Stimulated activated CD8-positive, alpha-beta memory T cell treated with anti-CD3 and anti-CD28 coated beads, Interleukin-2, amount 100 ng/mL, for 1 hour (primary cell): ENCODE data around the gene USP24.
"Not testable (repeated sequence)": the region's sequence is repeated elsewhere in the genome, so short reads cannot be mapped to it uniquely, and the experiment has no call there.

ENCODE experiments used
- DNase-seq, 2 donors: peaks; one replicate each; pipeline ENCODE4 v3.0.0-alpha.2; 2020; ENCODE audit warnings: low read depth in 2 of 2

USP24 gene

DNA sequence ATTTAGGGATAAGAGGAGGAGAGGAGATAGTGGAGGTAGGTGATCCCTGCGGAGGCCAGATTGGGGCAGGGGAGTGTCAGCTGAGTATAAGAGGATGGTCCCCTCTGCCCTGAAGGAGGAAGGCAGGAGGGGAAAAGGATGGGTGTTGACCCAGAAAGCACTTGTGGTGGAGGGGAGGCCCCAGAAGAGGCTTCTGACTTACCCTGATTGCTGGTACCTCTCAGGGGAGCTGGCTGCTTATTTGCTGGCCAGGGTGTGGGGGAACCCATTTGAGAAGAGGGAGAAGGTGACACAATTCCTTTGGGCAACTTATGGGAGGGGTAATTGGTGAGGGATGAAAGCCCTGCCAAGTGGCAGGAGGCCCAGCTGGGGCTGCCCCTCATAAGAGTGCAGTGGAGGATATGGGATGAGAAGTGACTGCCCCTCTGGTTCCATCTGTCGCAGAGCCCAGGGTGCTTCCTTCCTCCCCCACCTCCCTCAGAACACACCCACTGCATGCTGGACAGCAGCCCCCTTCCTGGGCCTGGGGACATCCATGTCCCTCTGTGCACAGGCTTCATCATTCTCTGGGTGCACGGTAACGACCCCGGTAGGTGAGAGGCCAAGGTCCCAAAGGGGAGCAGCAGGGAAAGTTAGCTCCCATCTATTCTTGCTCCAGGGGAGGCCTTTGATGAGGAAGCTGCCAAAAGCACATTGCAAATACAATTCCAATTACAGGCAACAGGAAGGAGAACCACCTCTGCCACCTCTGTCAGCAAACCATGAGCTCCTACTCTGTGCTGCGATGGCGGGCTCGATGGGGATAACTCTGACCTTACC, 177.2 kb downstream of the USP24 start:
- no peak for DNase-seq

DNA sequence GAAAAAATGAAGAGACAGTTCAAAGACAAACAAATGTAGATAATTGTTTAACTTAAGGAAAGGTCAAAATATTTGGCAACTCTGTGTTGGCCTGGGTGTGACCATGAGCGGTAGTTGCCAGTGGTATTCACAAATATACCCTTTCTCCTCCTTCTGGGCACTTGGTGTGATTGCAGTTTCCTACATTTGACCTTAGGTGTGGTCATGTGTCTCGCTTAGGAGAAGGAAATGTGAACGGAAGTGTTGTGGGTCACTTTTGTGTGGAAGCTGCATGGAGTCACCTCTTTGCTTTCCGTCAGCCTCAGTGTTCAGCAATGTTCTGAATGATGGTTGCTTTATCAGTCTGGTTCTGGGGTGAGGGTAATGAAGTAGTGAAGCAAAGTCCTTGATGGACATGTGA, 179.3 kb downstream of the USP24 start:
- DNase-seq: no peak

DNA sequence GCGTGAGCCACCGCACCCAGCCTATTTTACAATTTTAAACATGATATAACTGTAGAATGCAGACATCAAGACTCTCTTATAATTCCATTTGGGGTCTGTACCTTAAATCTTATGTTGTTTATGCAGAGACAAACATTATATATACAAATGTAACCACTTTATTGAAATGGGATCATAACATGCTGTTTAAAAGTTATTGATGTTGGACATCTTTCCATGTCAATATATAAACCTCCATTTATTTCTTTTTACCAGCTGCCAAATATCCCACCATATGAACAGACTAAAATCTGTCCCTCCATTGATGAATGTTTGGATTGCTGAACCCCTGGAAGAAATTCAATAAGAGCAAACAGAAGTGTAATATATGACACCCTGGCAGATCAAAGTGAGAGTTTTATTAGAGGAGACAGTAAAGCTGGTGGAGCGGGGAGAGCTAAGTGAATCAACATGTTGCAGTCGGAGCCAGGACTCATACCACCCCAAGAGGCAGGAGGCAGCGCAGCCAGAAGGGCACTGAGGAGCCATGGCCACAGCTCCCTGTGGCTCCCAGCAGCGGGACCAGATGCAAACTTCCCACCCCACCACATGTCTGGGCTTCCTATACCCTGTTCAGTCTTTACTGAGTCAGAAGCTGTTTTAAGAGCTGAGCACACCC, 180.6 kb downstream of the USP24 start:
- DNase-seq: no peak

DNA sequence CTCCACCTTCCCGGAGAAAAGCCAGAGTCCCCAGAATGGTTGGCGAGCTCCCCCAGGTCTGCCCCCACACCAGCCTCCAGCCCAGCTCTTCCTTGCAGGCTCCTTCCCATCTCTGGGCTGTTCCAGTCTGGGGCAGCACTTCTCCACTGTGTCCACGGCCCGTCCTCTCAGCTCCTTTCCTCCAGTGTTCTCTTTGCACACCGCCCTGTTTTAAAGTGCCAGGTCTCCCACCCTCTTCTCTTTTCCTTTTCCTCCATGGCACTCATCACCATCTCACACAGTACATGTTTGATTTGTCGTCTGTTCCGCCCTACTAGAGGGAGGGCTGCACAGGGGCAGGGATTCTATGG, 181.9 kb downstream of the USP24 start:
- DNase-seq: no peak

DNA sequence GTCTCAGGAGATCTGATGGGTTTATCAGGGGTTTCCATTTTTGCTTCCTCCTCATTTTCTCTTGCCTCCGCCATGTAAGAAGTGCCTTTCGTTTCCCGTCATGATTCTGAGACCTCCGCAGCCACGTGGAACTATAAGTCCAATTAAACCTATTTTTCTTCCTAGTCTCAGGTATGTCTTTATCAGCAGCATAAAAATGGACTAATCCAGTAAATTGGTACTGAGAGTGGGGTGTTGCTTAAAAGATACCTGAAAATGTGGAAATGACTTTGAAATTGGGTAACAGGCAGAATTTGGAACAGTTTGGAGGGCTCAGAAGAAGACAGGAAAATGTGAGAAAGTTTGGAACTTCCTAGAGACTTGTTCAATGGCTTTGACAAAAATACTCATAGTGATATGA, 184.1 kb downstream of the USP24 start:
- DNase-seq: not testable (repeated sequence)

DNA sequence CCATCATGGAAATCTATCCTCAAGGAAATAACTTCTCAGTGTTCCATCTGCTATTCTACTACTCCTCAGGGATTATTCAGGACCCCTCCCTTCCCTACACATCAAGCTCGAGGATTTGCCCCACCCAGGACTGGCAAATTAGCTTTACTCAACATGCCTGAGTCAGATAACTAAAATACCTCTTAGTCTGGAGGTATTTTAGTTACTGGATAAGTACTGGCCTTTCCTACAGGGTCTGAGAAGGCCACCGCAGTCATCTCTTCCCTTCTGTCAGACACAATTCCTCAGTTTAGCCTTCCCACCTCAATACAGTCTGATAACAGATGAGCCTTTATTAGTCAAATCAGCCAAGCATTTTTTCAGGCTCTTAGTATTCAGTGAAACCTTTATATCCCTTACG, 188.5 kb downstream of the USP24 start:
- DNase-seq: not testable (repeated sequence)

DNA sequence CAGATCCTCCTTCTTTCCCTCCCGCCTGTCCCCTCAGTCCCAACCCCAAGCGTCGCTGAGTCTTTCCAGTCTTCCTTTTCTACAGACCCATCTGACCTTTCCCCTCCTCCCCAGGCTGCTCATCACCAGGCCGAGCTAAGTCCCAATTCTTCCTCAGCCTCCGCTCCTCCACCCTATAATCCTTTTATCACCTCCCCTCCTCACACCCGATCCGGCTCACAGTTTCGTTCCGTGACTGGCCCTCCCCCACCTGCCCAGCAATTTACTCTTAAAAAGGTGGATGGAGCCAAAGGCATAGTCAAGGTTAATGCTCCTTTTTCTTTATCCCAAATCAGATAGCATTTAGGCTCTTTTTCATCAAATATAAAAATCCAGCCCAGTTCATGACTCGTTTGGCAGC, 191.0 kb downstream of the USP24 start:
- not testable (repeated sequence) for DNase-seq

DNA sequence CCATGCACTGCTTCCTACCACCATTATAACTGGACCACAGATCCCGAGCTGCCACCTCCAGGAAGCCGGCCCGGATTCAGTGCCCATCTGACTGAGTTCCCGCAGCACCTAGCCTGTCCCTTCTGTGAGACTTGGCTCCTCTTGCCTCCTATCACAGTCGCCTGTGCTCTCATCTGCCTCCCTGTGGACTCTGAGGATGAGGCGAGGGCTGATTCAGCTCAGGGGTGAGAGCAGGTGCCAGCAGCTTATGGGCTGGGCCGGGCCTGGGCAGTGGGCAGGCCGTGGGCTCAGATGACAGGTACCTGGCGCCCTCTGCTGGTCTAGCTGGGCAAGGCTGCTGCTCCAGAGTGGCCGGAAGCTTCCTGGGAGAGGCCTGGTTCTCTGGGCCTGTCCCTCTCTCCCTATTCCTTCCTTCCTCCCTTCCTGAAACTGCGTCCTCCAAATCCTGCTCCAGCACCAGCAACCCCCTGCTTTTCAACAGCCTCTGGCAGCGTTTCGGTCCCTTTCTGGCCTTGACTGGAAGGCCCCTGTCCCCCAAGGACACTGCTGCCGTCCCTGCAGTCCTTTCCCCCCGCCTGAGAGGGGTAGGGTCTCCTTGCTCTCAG, 193.1 kb downstream of the USP24 start:
- DNase-seq: peak; percentile 17 to 18

DNA sequence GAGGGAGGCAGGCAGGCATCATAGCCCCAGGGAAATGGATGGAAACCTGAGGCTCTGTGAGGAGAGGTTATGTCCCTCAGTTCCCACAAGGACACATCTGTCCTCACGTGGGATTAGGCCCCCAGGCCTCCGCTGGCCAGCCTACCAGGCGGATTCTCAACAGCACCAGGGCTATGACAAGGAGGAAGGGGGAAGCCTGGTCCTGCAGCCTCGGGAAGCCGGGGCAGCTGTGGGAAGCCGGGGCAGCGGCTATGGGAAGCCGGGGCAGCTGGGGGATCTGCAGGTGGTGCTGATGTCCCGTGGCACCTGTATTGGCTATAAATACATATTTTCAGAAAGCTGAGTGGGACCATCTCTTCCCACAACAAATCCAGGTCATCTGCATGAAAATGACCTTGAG, 196.8 kb downstream of the USP24 start:
- no peak for DNase-seq
